Measurements from ENCODE around the gene LRRC75A.

Gene LRRC75A

GRCh38 chr17:16474012-16474725, 17.8 kb downstream of the LRRC75A start:
- no peak overlapping the region for H3K27ac ChIP-seq
- no peak for DNase-seq
- H3K27me3 ChIP-seq (replicated peaks) = no peaks in the 10 kb centered on the region
- in situ Hi-C loops (cut with HindIII; ENCODE audit: low pct_ligation_motif_present, low sequenced_read_pairs) = no loop called here
- H3K4me3 ChIP-seq (ENCODE audit: low read depth, low read length) = no peak overlapping the region
- no peaks in the 10 kb centered on the region for H3K36me3 ChIP-seq (replicated peaks)
- no peak for TF ChIP-seq CTCF (IDR thresholded peaks at IDR 0.05; ENCODE audit: low read depth, low read length, missing control alignments)

DNA sequence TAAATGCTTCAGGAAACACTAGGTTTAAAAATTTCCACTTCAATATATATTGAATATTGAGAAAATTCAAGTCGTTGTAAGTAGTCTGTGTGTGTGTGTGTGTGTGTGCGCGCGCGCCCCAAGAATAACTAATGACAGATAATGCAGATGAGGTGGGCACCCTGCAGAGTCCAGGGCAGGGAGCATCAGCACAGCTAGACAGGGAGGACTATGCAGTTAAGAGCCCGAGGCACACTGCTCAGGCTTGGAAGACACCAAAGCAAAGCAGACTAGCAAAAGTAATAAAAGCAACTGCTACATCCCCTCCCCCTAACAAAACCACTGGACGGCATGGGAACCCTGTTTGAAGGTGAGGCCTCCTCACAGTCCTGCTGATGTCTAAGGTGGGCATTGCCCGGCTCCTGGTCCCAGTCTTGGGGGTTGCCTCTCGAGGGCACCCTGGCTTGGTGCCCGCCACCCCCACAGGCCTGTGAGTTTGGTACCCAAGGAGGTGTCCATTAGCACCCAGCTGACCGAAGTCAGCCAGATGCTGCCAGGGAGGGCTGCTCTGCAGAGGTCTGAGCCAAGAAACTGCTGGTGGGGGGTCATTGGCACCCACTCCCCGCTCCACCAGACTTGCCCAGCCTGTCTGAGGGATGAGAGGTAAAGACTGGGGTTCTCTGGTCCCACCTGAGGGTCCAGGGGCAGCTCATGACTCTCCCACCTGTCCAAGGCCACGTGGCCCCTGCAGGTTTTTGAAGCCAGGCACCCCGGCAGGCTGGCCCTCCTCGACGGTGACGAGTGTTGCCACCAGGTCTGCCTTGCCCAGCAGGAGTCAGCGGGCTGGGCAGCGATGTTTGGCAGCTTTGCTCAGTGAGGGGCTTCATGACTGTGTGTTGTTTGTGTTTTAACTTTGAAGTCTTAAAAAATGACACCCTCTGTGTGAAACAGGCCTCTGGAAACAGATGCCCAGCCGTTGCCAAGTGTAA, 18.7 kb downstream of the LRRC75A start:
- no peaks in the 10 kb centered on the region for H3K27me3 ChIP-seq (replicated peaks)
- TF ChIP-seq CTCF (IDR thresholded peaks at IDR 0.05; ENCODE audit: low read depth, low read length, missing control alignments) = no peak

GRCh38 chr17:16472539-16472938, 19.5 kb downstream of the LRRC75A start:
- no peak for DNase-seq
- no peak overlapping the region for H3K27ac ChIP-seq
- TF ChIP-seq CTCF (IDR thresholded peaks at IDR 0.05; ENCODE audit: low read depth, low read length, missing control alignments) = no peak
- in situ Hi-C loops (cut with HindIII; ENCODE audit: low pct_ligation_motif_present, low sequenced_read_pairs) = no loop called here
- H3K27me3 ChIP-seq (replicated peaks) = no peaks in the 10 kb centered on the region
- no peak overlapping the region for H3K4me3 ChIP-seq (ENCODE audit: low read depth, low read length)
- H3K36me3 ChIP-seq (replicated peaks) = no peaks in the 10 kb centered on the region

More for the DNA sequence above, 18.7 kb downstream of the LRRC75A start:
- H3K27ac ChIP-seq = no peak overlapping the region
- no peak overlapping the region for H3K4me3 ChIP-seq (ENCODE audit: low read depth, low read length)
- DNase-seq = no peak
- H3K36me3 ChIP-seq (replicated peaks) = no peaks in the 10 kb centered on the region
- in situ Hi-C loops (cut with HindIII; ENCODE audit: low pct_ligation_motif_present, low sequenced_read_pairs) = no loop called here

DNA sequence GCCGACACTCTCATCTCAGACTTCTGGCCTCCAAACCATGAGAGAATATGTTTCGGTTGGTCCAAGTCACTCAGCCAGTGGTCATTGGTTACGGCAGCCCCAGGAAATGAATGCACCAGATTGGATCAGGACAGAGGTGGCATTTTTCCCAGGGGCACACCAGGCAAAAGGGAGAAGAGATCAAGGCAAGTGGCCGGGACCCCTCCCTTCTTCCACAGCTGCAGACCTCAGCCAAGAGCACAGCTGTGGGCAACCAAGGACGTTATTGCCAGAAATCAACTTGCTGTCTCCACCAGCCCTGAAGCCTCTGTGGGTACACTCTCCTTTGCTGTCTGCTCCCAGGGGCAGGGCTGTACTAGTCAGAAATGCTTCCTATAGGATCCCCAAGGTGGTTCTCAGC, 20.7 kb downstream of the LRRC75A start:
- DNase-seq = no peak
- Histone ChIP-seq H3K36me3 (replicated peaks) (no peaks in the 10 kb centered on the region), H3K27ac (no peak overlapping the region), H3K27me3 (replicated peaks) (no peaks in the 10 kb centered on the region), H3K4me3 (ENCODE audit: low read depth, low read length) (no peak overlapping the region)
- no peak for TF ChIP-seq CTCF (IDR thresholded peaks at IDR 0.05; ENCODE audit: low read depth, low read length, missing control alignments)
- in situ Hi-C loops (cut with HindIII; ENCODE audit: low pct_ligation_motif_present, low sequenced_read_pairs) = no loop called here

GRCh38 chr17:16470265-16470664, 21.7 kb downstream of the LRRC75A start:
- TF ChIP-seq CTCF (IDR thresholded peaks at IDR 0.05; ENCODE audit: low read depth, low read length, missing control alignments) = peak; percentile 16
- Histone ChIP-seq H3K4me3 (ENCODE audit: low read depth, low read length) (no peak overlapping the region), H3K27me3 (replicated peaks) (no peaks in the 10 kb centered on the region), H3K27ac (no peak overlapping the region), H3K36me3 (replicated peaks) (no peaks in the 10 kb centered on the region)
- no peak for DNase-seq
- in situ Hi-C loops (cut with HindIII; ENCODE audit: low pct_ligation_motif_present, low sequenced_read_pairs) = no loop called here

Measured in brain microvascular endothelial cell (primary cell).